NCI-H1048 (cell line): ENCODE results near the gene FYB1.
"Not testable (repeated sequence)": the region's sequence is repeated elsewhere in the genome, so short reads cannot be mapped to it uniquely, and the experiment has no call there.

Source experiments
- DNase-seq: peaks from one replicate; lab custom pipeline; 2025; lab: John Stamatoyannopoulos, UW

Gene FYB1, protein sequence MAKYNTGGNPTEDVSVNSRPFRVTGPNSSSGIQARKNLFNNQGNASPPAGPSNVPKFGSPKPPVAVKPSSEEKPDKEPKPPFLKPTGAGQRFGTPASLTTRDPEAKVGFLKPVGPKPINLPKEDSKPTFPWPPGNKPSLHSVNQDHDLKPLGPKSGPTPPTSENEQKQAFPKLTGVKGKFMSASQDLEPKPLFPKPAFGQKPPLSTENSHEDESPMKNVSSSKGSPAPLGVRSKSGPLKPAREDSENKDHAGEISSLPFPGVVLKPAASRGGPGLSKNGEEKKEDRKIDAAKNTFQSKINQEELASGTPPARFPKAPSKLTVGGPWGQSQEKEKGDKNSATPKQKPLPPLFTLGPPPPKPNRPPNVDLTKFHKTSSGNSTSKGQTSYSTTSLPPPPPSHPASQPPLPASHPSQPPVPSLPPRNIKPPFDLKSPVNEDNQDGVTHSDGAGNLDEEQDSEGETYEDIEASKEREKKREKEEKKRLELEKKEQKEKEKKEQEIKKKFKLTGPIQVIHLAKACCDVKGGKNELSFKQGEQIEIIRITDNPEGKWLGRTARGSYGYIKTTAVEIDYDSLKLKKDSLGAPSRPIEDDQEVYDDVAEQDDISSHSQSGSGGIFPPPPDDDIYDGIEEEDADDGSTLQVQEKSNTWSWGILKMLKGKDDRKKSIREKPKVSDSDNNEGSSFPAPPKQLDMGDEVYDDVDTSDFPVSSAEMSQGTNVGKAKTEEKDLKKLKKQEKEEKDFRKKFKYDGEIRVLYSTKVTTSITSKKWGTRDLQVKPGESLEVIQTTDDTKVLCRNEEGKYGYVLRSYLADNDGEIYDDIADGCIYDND

DNA sequence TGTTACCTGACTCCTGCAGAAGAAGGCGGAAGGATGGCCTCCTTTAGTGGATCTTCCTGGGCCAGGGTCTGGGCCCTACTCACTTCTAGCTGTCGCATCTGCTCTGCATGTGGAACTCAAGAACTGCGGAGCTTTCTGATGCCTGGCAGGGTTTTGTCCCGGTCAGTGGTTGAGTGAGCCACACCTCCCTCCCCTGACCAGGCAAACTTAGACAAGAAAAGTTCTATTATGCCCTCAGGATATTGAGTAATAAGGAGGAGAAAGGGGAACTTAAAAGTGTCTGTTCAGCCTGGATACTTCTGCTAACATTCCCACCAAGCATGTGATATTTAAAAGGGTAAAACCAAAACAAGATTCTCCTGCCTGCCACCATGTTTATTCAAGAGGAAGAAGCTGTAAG, at the start of gene FYB1:
TSS of gene FYB1 (minus strand) at position 127 of the 400 bp plus-strand sequence. CDS start 16,603 bp downstream, outside the sequence.
- DNase-seq, result no peak

DNA sequence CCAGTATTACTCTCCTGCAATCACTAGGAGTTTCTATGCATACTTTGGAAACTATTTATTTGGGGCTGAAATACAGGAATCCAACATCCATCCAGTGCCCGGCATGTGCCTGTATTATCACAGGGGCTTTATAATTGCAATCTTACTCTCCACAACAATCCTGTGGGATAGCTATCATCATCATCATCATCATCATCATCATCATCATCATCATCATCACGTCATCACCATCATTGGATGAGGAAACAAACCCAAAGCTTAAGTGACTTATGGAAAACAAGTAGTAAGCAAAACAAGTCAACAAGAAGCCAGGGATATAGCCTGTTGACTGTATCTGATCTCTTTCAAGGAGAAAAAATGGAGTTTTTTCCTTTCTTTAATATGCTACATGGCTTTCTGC, 47.8 kb upstream of the FYB1 start:
- no peak for DNase-seq

DNA sequence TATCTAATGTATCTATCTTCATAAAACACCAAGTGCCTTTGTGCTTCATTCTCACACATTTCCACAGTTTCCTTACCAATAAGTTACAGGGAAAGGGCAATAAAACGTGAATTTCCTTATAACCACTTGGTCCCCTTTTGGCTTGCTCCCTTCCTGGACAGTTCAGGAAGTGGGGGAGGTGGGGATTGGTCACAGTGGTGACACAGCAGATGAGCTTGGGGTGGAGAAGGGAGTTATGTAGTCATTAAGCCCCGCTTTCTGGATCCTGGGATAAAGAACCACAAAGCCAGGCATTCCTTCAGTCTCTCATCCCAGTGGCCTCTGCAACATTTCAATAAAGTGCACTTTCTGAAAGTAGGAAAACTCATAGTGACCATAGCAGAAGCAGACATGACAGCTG, 47.1 kb upstream of the FYB1 start:
- DNase-seq, result no peak

DNA sequence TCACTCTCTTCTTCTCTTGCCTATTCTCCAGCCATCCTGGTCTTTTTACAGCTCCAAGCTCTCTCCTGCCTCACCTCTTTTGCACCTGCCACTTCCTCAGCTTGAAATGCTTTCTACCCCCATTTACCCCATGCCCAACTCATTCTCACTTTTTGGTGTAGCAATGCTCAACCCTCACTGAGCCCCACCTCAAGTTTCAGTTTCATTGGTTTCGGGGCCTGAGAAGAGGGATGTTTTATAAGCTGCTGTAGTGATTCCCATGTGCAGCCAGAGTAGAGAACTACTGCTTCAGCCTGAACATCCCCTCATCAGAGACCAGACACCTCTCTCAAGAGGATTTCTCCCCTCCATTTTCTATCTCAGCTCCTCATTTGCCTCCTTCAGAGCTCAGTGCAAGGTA, 45.2 kb upstream of the FYB1 start:
- DNase-seq, result no peak

DNA sequence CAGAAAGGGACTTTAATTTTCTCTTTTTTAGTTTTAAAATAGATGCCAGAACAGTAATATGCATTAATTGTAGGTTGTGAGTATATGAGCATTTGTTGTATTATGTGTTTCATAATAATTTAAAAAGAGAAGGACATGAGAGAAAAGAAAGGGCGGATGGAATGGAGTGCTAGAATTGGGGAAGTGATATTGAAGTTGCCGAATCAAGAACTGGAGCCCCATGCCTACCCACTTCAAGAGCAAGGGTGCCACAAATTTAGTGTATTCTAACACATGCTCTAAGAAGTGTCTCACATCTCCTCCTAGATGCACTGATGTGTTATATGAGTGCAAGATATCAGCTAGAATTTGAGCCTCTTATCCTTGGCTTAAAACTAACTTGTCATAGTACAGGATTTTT, 43.6 kb upstream of the FYB1 start:
- DNase-seq, result no peak

DNA sequence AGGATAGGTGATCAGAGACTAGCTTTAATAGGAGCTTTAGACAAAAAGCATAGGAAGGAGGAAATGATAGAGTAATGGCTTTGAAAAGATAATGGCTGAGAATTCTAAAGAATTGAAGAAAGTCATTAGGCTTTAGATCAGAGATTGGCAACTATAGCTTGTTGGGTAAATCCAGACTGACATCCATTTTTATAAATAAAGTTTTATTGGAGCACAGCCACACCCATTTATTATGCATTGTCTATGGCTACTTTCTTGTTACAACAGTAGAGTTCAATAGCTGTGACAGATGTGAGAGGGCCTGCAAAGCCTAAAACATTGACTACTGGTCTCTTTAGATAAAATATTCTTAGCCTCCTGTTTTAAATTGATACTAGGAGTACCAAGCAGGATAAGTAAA, 40.7 kb upstream of the FYB1 start:
- no peak for DNase-seq

DNA sequence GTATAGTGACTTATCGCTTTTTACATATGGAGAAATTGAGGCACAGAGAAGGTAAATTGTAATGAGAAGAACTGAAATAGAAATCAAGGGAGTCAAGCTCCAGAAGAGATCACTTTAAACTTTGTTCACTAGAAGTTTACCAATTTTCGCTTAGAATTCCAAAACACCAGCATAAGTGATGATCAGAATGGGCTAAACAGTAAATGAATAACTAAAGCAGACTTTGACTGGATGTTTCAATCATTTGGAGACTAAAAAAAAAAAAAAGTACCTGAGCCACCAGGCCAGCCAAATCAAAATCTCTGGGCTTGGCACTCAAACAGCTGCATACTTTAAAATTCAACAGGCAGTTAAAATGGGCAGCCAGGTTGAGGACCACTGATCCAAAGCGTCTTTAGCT, 38.2 kb upstream of the FYB1 start:
- no peak for DNase-seq

DNA sequence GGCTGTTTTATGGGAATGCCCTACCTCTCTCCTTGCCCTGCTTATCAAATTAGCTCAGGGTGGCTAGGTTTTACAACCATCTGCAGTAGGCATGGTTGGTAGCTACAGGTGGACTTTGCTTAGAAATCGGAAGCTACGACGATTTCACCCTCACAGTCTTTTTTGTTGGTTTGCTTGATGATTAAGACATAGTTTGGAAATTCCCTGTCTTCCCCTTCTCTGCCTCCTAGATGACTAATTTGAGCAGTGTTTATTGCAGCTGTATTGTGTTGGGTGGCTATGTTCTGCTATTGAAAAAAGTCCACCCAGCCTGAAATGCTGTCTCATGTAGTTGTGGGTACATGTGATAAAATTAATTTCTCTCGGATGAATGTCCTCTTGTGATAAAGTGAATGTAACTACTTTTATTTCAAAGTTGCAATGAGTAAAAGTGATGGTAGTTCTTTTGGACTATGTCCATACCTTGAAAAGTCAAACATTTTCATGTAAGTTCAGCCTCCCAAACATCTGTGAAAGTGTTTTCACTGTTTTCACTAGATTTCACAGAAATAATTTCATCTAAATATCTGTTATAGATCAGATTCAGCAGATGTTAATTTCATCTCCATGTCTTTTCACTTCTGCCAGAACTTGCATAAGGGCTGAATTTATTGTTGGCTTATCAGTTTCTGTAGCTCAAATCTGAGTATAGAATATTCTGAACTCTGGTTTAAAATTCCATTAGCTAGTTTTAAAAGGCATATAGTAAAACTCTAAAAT, 37.3 kb upstream of the FYB1 start:
- DNase-seq, result no peak

DNA sequence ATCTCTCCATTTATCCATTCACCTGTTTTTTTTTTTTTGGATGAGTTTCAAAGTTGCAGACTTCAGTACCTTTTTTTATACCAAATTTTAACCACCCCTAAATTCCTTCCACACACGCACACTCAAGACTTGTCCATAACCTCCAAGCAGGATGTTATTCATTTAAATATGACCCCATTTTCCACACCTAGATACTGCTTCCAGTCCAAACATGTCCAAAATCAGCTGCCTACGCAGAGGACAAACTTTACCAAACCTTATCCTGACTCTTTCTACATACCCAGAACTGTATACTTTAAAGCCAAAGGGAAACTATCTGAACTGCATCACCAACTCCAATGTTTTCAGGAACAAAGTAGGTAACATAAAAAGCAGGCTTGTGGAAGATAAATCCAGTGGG, 36.0 kb upstream of the FYB1 start:
- DNase-seq, result no peak

DNA sequence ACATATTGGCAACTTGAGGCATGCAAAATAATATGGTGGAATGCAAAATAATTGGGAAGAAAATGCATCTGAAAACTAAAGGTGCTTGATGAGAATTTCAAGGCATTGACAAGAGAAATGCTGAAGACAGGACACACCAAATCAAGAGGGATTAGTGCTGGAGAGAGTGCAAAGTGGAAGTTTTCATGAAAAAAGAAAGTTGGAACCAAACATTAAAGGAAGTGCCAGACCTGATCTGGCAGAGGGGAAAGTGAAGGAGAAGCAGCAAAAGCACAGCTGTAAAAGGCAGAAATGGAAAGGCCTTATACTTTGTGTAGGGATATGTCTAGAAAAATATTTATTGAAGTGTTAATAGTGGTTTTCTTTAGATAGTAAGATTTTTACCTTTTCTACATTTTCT, 35.3 kb upstream of the FYB1 start:
- DNase-seq, result no peak

DNA sequence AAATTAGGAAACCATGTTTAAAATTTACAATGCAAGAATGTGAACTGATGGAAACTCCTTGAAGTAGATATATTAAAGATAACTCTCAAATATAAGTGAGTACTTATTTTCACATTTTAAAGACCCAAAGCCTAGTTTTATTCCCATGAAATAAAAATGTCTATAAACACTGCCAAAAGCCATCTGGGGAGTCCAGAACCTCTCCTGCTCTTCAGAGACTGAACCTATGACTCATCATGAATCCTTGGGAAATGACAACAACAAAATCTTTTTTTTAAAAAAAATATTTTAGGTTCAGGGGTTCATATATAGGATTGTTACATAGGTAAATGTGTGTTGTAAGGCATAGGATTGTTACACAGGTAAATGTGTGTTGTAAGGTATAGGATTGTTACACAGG, 33.8 kb upstream of the FYB1 start:
- no peak for DNase-seq

DNA sequence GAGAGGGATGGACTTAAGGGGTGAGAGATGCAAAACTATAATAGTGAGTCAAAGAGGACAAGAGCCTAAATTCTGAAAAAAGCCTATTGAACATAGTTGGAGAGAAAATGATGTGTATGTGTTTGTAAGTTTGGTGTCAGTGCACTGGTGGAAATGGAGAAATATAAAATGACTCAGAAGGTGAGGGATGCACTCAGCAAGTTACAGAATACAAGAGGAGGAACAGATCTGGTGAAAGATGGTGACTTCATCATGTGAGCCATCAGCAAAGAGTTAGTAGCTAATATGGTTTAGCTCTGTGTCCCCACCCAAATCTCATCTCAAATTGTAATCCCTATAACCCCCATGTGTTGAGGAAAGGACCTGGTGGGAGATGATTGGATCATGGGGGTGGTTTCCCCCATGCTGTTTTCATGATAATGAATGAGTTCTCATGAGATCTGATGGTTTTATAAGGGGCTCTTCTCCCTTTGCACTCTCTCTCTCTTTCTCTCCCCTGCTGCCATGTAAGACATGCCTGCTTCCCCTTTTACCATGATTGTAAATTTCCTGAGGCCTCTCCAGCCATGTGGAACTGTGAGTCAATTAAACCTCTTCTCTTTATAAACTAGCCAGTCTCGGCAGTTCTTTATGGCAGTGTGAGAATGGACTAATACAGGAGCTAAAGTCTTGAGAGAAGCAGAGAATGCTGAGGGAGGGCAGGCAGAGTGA, 30.4 kb upstream of the FYB1 start:
- no peak for DNase-seq

DNA sequence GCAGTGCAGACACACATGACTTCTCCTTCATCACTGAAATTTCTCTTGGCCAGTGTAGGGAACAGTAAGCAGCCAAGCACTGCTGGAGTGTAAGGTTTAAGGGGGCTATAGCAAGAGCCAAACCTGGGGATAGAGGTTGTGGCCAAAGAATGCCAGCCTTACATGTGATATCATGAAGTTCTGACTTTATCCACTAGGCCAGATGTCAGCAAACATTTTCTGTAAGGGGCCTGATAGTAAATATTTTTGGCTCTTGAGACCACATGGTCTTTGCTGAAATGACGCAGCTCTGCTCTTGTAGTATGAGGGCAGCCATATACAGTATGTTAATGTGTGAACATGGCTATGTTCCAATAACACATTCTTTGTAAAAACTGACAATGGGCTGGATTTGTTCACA, 29.7 kb upstream of the FYB1 start:
- no peak for DNase-seq

DNA sequence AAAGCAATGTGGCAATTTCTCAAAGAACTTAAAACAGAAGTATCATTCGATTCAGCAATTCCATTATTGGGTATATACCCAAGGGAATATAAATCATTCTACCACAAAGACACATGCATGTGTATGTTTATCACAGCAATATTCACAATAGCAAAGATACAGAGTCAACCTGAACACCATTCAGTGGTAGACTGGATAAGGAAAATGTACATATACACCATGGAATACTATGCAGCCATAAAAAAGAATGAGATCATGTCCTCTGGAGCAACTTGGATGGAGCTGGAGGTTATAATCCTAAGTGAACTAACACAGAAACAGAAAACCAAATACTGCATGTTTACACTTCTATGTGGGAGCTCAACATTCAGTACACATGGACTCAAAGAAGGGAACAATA, 21.4 kb upstream of the FYB1 start:
- no peak for DNase-seq

DNA sequence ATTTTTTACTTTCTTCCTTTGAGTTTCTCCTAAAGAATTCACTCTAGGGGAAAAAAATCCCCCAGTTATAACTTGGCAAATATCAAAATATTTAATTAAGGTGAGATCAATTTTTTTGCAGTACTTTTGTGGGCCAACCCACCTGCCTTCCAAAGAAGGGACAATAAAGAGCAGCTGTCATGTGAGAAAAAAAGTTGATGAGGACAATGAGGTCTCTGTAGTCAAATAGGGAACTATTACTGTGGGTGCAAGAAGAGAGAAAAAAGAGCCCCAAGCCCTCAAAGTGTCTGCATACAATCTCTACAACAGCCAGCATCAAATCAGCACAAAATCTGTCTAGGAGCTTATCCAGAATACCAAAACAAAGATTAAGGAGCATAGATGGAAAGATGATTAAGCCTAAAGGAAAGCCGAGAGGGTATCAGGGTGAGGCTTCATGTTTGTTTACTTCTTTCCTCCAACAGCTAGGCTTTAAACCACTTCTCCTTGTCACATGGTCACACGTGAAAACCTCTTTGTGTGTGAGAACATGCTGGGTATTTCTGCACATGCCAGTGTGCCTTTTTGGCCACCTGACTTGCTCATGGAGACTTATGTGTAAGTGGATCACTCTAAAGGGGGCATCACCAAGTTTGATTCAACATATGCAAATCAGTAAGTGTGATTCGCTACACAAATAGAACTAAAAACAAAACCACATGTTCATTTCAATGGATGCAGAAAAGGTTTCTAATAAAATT, 19.2 kb upstream of the FYB1 start:
- DNase-seq, result no peak

DNA sequence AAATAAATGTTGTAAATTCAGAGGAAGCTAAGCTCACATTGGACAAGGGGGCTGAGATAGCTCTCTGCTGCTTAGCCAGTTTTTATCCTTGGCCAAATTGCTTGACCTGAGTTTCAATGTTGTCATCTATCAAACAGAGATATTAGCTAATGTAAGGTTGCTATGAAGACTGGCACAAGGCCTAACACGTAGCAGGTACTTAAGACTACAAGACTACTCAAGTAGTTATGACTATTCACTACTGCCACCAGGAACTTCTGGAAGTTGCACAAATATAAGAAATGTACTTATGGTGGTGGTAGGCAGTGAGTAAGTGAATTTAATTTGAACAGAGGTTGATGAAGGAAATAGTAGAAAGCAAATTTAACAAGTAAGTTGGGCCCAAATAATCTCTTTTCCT, 17.4 kb upstream of the FYB1 start:
- DNase-seq, result no peak

DNA sequence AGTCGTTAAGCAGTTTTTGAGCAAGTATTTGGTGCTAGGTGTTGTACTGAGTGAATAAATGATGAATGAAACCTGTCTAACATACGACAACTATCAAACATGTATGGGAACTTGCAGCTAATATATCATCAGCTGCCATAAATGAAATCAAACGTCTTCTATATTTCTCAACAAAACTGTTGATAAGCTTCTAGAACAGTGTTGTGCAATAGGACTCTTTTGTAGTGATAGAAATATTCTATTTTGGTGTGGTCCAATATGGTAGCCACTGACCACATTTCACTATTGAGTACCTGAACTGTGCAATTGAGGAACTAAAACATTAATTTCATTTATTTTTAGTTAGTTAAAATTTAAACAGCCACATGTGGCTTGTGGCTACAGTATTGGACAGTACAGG, 16.3 kb upstream of the FYB1 start:
- no peak for DNase-seq

DNA sequence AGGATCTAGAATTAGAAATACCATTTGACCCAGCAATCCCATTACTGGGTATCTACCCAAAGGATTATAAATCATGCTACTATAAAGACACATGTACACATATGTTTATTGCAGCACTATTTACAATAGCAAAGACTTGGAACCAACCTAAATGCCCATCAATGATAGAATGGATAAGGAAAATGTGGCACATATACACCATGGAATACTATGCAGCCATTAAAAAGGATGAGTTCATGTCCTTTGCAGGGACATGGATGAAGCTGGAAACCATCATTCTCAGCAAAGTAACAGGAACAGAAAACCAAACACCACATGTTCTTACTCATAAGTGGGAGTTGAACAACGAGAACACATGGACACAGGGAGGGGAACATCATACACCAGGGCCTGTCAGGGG, 15.1 kb upstream of the FYB1 start:
- not testable (repeated sequence) for DNase-seq

DNA sequence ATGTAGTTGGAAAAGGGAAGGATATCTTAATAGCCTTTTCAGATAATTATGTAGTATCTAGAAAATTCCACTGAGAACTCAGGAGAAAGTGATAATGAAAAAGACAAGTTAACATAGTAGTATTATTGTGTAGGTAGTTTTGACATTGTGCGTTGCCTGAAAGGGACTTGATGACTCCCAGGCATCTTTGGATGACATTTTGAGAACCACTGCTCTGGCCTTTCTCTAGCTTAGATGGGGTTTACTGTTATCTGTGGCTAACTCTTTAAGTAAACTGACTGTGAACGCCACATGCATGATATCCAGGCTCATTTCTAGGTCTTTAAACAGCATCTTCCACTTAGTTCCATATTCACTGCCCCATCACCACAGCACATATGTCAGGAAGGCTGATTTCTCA, 14.4 kb upstream of the FYB1 start:
- DNase-seq, result no peak

DNA sequence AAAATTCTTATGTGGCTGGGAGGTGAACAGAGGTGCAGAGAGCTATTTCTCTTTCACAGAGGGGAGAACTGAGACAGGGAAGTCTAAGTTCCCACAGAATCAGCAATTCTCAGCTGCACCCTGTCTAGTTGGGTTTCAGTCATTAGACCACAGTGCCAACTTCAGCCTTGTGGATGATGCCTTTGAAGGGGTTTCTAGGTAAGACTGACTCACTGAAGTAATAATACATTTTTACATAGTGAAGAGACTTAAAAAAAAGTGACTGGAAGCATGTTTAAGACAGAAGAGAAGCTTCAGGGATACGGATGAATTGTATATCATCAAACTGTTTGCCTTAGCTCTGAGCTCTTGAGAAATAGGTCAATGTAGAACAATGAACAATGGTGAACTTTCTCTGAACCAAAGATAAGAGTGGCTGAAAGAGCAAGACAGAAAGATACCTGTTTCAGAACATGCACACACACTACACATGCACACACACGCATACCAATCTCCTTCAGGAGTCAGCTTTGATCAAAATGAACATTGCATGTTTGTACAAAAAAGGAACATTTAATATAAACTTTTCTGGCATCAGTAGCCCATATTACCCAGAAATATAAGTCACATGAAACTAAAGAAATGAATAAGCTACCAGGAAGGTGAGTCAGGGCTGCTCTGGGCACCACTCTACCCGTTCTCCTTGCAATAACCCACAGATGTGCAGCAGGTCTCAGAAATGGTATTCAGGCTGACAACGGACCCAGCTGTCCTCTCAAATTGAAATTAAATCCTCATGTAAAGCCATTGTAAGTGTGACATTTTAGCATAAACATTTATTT, 12.6 kb upstream of the FYB1 start:
- DNase-seq, result no peak
